ENCODE results near the gene FLRT1. TPM values are rescaled to one million over a fixed set of nuclear protein-coding genes. Genes with fewer than 3 reads are reported as not detected.

Gene FLRT1
- total RNA-seq, 1 experiment from 2014 or later, result 0.44 TPM

- Histone ChIP-seq H3K27me3 (ENCODE audit: insufficient read depth, low read depth) (no peaks in the 10 kb centered on the region), H3K36me3 (ENCODE audit: low read depth) (no peaks in the 10 kb centered on the region), H3K79me2 (ENCODE audit: low read depth) (no peaks in the 10 kb centered on the region), H3K9me3 (ENCODE audit: insufficient read depth, low read depth) (no peaks in the 10 kb centered on the region), H3K9me2 (ENCODE audit: insufficient read depth) (no peaks in the 10 kb centered on the region), H3K4me3 (no peak overlapping the region), H3F3A (ENCODE audit: insufficient read depth, low read depth) (0 out of 2 replicates have a peak, but pooled peaks cover 4% of the 10 kb centered on the region), H3K4me1 (replicated peaks; ENCODE audit: insufficient read depth) (no peaks in the 10 kb centered on the region), H4K20me1 (ENCODE audit: insufficient read depth) (peaks cover 44% of the 10 kb centered on the region), H2AFZ (no peak overlapping the region), H3K27ac (no peak overlapping the region), H3K4me2 (no peak overlapping the region)
- intact Hi-C loops (cut with micrococcal nuclease; ENCODE audit: unreplicated experiment), result no loop called here
- no peak for TF ChIP-seq CTCF (conservative IDR thresholded peaks at IDR 0.05)
- CTCF ChIA-PET, result interaction anchor here (0.7 kb wide), 2 partner anchors 356 to 663 kb away, joined by 3 to 8 read pairs; no protein-coding TSS in a partner anchor
- no TSS peak for BruUV-seq (replicated peaks)
- no peak for DNase-seq
- POLR2A ChIA-PET (ENCODE audit: unreplicated experiment), result no interaction called here
Observed at GRCh38 chr11:64025205-64025604, 10.5 kb upstream of the FLRT1 start.

- Histone ChIP-seq H3K27ac (no peak overlapping the region), H3K27me3 (ENCODE audit: insufficient read depth, low read depth) (no peaks in the 10 kb centered on the region), H2AFZ (no peak overlapping the region), H4K20me1 (ENCODE audit: insufficient read depth) (peaks cover 51% of the 10 kb centered on the region), H3K36me3 (ENCODE audit: low read depth) (no peaks in the 10 kb centered on the region), H3K79me2 (ENCODE audit: low read depth) (no peaks in the 10 kb centered on the region), H3K4me3 (no peak overlapping the region), H3K4me1 (replicated peaks; ENCODE audit: insufficient read depth) (no peaks in the 10 kb centered on the region), H3F3A (ENCODE audit: insufficient read depth, low read depth) (0 out of 2 replicates have a peak, but pooled peaks cover 4% of the 10 kb centered on the region), H3K9me3 (ENCODE audit: insufficient read depth, low read depth) (no peaks in the 10 kb centered on the region), H3K4me2 (no peak overlapping the region), H3K9me2 (ENCODE audit: insufficient read depth) (no peaks in the 10 kb centered on the region)
- intact Hi-C loops (cut with micrococcal nuclease; ENCODE audit: unreplicated experiment), result no loop called here
- TF ChIP-seq CTCF (conservative IDR thresholded peaks at IDR 0.05) (no peak), EZH2 (IDR thresholded peaks at IDR 0.05; ENCODE audit: low read depth) (no peak)
- no TSS peak for BruUV-seq (replicated peaks)
- ChIA-PET POLR2A (ENCODE audit: unreplicated experiment) (no interaction called here), CTCF (no interaction called here)
- DNase-seq, result no peak
Observed at GRCh38 chr11:64026575-64027205, 9.0 kb upstream of the FLRT1 start.

GRCh38 chr11:64027651-64028397 lies 7.9 kb upstream of the FLRT1 start:
- H2AFZ ChIP-seq, result no peak overlapping the region
- TF ChIP-seq CTCF (conservative IDR thresholded peaks at IDR 0.05) (no peak), EZH2 (IDR thresholded peaks at IDR 0.05; ENCODE audit: low read depth) (no peak)
- H3K36me3 ChIP-seq (ENCODE audit: low read depth), result no peaks in the 10 kb centered on the region
- H3K4me3 ChIP-seq, result no peak overlapping the region
- ChIA-PET CTCF (no interaction called here), POLR2A (ENCODE audit: unreplicated experiment) (no interaction called here)
- no peaks in the 10 kb centered on the region for H3K9me3 ChIP-seq (ENCODE audit: insufficient read depth, low read depth)
- no peaks in the 10 kb centered on the region for H3F3A ChIP-seq (ENCODE audit: insufficient read depth, low read depth)
- H3K27me3 ChIP-seq (ENCODE audit: insufficient read depth, low read depth), result no peaks in the 10 kb centered on the region
- BruUV-seq (replicated peaks), result no TSS peak
- no peak overlapping the region for H3K27ac ChIP-seq
- DNase-seq, result no peak
- H4K20me1 ChIP-seq (ENCODE audit: insufficient read depth), result peaks cover 55% of the 10 kb centered on the region
- H3K4me1 ChIP-seq (replicated peaks; ENCODE audit: insufficient read depth), result no peaks in the 10 kb centered on the region
- intact Hi-C loops (cut with micrococcal nuclease; ENCODE audit: unreplicated experiment), result no loop called here
- no peaks in the 10 kb centered on the region for H3K9me2 ChIP-seq (ENCODE audit: insufficient read depth)
- no peaks in the 10 kb centered on the region for H3K79me2 ChIP-seq (ENCODE audit: low read depth)
- no peak overlapping the region for H3K4me2 ChIP-seq
